Ovary (tissue), 9 donors: ENCODE results near the gene KIF3B. TPM values are rescaled to one million over a fixed set of nuclear protein-coding genes. Genes with fewer than 3 reads are reported as not detected.

Experiments
- DNase-seq, 5 donors: peaks; one replicate each; pipeline ENCODE4 v3.0.0-alpha.2; 2019 to 2020
- H3K27ac ChIP-seq, 2 donors: fragments of 200-600 bp; one replicate each; pipeline versions ENCODE4 v1.5.1 to v1.8.0; 2019 to 2022
- H3K27me3 ChIP-seq: fragments of 200-600 bp; one replicate; pipeline ENCODE4 v1.8.0; 2022
- H3K36me3 ChIP-seq: fragments of 200-600 bp; sonication (generic); one replicate; pipeline ENCODE4 v1.5.1; 2019
- H3K4me1 ChIP-seq: one replicate; pipeline ENCODE4 v1.8.1; 2013; ENCODE audit warnings: mild to moderate bottlenecking, moderate library complexity; ENCODE audit not compliant: insufficient read depth
- H3K4me3 ChIP-seq: fragments of 200-600 bp; sonication (generic); one replicate; pipeline ENCODE4 v1.5.1; 2017
- H3K9me3 ChIP-seq, 2 donors: fragments of 200-600 bp in 1 of 2; sonication (generic) in 1 of 2; one replicate each; pipeline versions ENCODE4 v1.5.1 to v1.8.1; 2013 to 2019; ENCODE audit warnings: mild to moderate bottlenecking in 1 of 2, moderate library complexity in 1 of 2
- EP300 ChIP-seq: sonication (generic); formaldehyde crosslinking; IDR thresholded peaks from one replicate; pipeline ENCODE4 v1.6.1; 2017; ENCODE audit warnings: antibody characterized with exemption
- POLR2A ChIP-seq: fragments of 450-650 bp; IDR thresholded peaks from one replicate; pipeline ENCODE4 v1.6.1; 2017; ENCODE audit warnings: antibody characterized with exemption, mild to moderate bottlenecking, moderate library complexity
- WGBS, 3 donors: extraction: QIAGEN DNeasy Blood & Tissue Kit in 1 of 3; methylation state at CpG; one replicate each; pipeline versions ENCODE4 v1.1.5 to v1.1.7; 2013 to 2017; 5-methylcytosine and 5-hydroxymethylcytosine counted together
- intact Hi-C, 4 donors: fragments of 100-400 bp; cut with DNase I; formaldehyde crosslinking; loops; one replicate each; pipeline versions ENCODE4 v1.11.0 to v1.15.1; 2022 to 2023
- polyA plus RNA-seq, 2 donors: library from polyadenylated mRNA; stranded (reverse); fragments of 200-250 nt in 1 of 2; fragments of 350-450 nt in 1 of 2; fragmentation: Illumina TruSeq in 1 of 2; extraction: RNeasy Lipid Tissue Mini Kit (QIAGEN cat#74804) in 1 of 2; gene quantifications; one replicate each; pipeline ENCODE4 v1.2.3, GENCODE V29; 2013 to 2014
- total RNA-seq, 7 donors: library from RNA; depleted of rRNA in 2 of 7; stranded (reverse); fragments of >200 nt in 2 of 7; fragmentation: NEBNext Ultra II Directional in 3 of 7; extraction: Animal tissue kit (Norgen Biotek cat#: 25700) in 3 of 7; gene quantifications; one replicate each; pipeline versions ENCODE4 v1.1.0 to v1.2.4, GENCODE V29; 2016 to 2023
- TF ChIP-seq, protein P1 (sequence below), 3 donors: fragments of 450-650 bp in 2 of 3; fragments of 200-600 bp in 1 of 3; IDR thresholded peaks; one replicate each; pipeline versions ENCODE4 v1.5.1 to v1.8.0; 2016 to 2022; ENCODE audit warnings: antibody characterized with exemption in 3 of 3, mild to moderate bottlenecking in 1 of 3
- donor health status: DM: no; HTN: no; CAD: no; lungs with moderate emphysema.
- donor health status: DM: no; HTN: no; CAD: no.
- donor health status: Bipolar disorder and iron deficiency.
- donor health status: DM: yes; HTN: yes; CAD: no.
- donor health status: DM: no; HTN: no; CAD: no.
- donor health status: DM: yes; HTN: yes; CAD: no.

The KIF3B gene
- total and polyA plus RNA-seq, 9 donors: 10.6 to 29.8 (median 23.7) TPM

DNA sequence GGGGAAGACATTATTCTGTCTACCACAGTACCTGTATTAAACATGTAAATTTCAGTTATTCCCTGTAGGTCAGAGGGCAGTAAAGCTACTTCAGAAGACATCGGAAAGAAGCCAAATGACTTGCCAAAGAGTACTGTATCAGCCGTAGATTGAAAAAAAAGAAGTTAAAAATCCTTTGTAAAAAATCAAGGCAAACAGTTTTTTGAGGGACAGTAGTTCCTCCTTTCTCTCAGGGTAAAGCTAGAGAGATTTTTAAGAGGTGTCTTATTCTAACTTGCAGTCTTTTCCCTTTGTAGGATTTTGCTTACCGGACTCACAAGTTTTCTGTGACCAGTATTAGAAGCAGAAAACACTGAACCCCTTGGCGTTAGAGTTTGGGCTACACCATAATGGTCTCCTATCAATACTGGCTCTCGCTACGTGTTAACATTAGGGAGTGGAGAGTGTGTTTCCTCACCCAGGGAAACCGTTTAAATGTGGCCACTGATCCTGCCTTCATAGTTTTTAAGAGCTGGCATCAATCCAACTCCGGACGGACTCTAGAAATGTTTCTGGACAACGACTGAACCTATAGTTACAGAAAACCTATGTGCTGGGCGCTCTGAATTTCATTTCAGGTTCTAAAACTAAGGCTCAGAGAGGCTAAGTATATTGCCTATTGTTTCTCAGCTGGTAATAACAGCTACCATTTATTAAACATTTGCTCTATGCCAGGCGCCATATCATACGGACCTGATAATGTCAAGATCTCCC, 79.3 kb downstream of the KIF3B start:
- WGBS, 3 donors: 10 to 15% (median 12%) methylated on average over 13 of the region's 13 CpGs
- H3K9me3 ChIP-seq: no peaks in the 10 kb centered on the region
- no peaks in the 10 kb centered on the region for H3K27me3 ChIP-seq
- intact Hi-C loops: loop anchor here in 1 of 4 donors (5.0 kb wide), 1 partner anchor 126 kb away; no protein-coding TSS in a partner anchor
- peaks cover 7% of the 10 kb centered on the region for H3K4me1 ChIP-seq
- peak overlapping the region; percentile 87 for H3K4me3 ChIP-seq
- DNase-seq: no peak
- TF ChIP-seq EP300 (no peak), POLR2A (no peak)
- TF ChIP-seq, protein P1, sequence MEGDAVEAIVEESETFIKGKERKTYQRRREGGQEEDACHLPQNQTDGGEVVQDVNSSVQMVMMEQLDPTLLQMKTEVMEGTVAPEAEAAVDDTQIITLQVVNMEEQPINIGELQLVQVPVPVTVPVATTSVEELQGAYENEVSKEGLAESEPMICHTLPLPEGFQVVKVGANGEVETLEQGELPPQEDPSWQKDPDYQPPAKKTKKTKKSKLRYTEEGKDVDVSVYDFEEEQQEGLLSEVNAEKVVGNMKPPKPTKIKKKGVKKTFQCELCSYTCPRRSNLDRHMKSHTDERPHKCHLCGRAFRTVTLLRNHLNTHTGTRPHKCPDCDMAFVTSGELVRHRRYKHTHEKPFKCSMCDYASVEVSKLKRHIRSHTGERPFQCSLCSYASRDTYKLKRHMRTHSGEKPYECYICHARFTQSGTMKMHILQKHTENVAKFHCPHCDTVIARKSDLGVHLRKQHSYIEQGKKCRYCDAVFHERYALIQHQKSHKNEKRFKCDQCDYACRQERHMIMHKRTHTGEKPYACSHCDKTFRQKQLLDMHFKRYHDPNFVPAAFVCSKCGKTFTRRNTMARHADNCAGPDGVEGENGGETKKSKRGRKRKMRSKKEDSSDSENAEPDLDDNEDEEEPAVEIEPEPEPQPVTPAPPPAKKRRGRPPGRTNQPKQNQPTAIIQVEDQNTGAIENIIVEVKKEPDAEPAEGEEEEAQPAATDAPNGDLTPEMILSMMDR (IDR thresholded peaks at IDR 0.05): no peak
- H3K36me3 ChIP-seq: no peaks in the 10 kb centered on the region
- H3K27ac ChIP-seq: peak overlapping the region in 1 of 2 donors; percentile 96

DNA sequence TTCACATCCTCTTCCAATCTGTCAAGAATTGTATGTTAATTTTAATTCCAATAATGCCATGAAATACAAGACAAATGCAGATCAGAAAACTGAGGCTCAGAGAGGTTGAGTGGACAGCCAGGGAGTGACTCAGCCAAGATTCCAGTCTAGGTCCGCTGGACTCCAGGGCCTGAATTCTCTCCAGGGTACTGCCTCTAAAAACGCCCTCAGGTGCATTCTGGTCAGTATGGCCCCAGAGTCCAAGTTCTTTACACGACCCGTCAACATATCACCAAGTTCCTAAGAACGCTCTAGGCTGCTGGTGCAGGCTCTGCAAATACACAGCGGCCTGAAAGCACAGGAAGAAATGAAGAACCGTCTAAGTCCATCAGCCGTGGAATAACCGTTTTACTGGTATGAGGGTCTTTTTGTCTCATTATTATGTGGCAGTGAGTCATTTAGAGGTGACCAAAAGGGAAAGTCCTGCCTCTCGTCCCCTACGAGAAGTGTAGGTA, 80.0 kb downstream of the KIF3B start:
- Histone ChIP-seq H3K36me3 (no peaks in the 10 kb centered on the region), H3K27ac (peak overlapping the region; percentile 55 to 96), H3K4me3 (peak overlapping the region; percentile 87), H3K9me3 (no peaks in the 10 kb centered on the region), H3K27me3 (no peaks in the 10 kb centered on the region), H3K4me1 (peaks cover 8% of the 10 kb centered on the region)
- DNase-seq: peak in 3 of 5 donors; percentile 33 to 42 (median 37)
- intact Hi-C loops: loop anchor here in 1 of 4 donors (5.0 kb wide), 1 partner anchor 125 kb away; no protein-coding TSS in a partner anchor
- TF ChIP-seq, protein P1 (IDR thresholded peaks at IDR 0.05): no peak
- TF ChIP-seq EP300: no peak
- TF ChIP-seq POLR2A: no peak
- 0 to 1% (median 0%) methylated on average over 11 of the region's 11 CpGs for WGBS, 3 donors

DNA sequence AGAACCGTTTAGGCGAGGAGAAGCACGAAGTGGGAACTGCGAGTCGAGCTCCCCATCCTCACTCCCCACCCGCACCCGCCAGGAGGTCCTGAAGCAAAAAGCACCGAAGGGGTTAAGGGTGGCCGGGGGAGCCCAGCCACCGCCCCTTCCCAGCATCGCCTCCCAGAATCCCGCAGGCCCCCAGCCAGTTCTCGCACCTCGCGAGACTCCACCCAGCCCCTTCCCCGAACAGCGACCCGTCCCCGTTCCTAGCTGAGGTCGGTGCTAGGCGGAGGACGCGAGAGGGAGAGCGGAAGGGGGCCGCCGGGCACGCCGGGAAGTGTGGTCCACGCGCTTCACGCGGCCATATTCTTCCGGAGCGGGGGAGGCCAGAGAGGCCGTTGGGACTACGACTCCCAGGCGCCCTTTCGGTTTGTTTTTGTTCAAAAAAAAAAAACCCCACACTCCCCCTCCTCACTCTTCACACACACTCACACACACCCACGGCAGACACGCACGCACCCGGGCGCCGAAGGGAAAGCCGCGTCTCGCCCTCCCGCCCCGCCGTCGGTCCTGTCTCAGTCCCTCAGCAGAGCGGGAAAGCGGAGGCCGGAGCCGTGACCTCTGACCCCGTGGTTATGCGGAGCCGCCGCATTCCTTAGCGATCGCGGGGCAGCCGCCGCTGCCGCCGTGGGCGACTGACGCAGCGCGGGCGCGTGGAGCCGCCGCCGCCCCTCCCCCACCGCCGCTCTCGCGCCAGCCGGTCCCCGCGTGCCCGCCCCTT, 80.6 kb downstream of the KIF3B start, which contains the start of gene ASXL1:
TSS of gene ASXL1 (plus strand) at position 463 of the 763 bp plus-strand sequence. CDS start 445 bp downstream, outside the sequence.
- H3K27me3 ChIP-seq: no peaks in the 10 kb centered on the region
- TF ChIP-seq EP300 (peak; percentile 82), POLR2A (peak; percentile 75)
- TF ChIP-seq, protein P1 (IDR thresholded peaks at IDR 0.05): peak in 1 of 3 donors; percentile 29
- no peaks in the 10 kb centered on the region for H3K36me3 ChIP-seq
- WGBS, 3 donors: 0 to 1% (median 1%) methylated on average over 53 to 81 of the region's 83 CpGs
- H3K4me1 ChIP-seq: peaks cover 9% of the 10 kb centered on the region
- intact Hi-C loops: loop anchor here in 1 of 4 donors (5.0 kb wide), 1 partner anchor 124 kb away; no protein-coding TSS in a partner anchor
- DNase-seq: peak; percentile 97 to 99 (median 99)
- H3K27ac ChIP-seq: peak within 1 kb of the TSS; percentile 87 to 96
- H3K9me3 ChIP-seq: no peaks in the 10 kb centered on the region
- H3K4me3 ChIP-seq: peak within 1 kb of the TSS; percentile 87

DNA sequence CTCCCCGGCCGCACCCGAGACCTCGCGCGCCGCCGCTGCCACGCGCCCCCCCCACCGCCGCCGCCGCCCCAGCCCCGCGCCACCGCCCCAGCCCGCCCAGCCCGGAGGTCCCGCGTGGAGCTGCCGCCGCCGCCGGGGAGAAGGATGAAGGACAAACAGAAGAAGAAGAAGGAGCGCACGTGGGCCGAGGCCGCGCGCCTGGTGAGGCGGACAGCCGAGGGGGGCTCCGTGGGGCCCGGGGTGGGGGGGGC, 81.1 kb downstream of the KIF3B start:
- peak overlapping the region; percentile 87 to 96 for H3K27ac ChIP-seq
- 0 to 1% (median 0%) methylated on average over 5 to 34 of the region's 35 CpGs for WGBS, 3 donors
- H3K36me3 ChIP-seq: no peaks in the 10 kb centered on the region
- H3K4me1 ChIP-seq: peaks cover 10% of the 10 kb centered on the region
- peak overlapping the region; percentile 87 for H3K4me3 ChIP-seq
- no peaks in the 10 kb centered on the region for H3K27me3 ChIP-seq
- no peaks in the 10 kb centered on the region for H3K9me3 ChIP-seq
- TF ChIP-seq, protein P1 (IDR thresholded peaks at IDR 0.05): no peak
- TF ChIP-seq POLR2A (no peak), EP300 (no peak)
- DNase-seq: no peak
- intact Hi-C loops: loop anchor here in 1 of 4 donors (5.0 kb wide), 1 partner anchor 124 kb away; no protein-coding TSS in a partner anchor
